NCI-H1417 (cell line): ENCODE measurements around the gene FOCAD.

Experiments
- DNase-seq, 3 experiments: peaks; one replicate each; lab custom pipeline; 2025; lab: John Stamatoyannopoulos, UW

The FOCAD gene

GRCh38 chr9:20729523-20729922 is 45.5 kb downstream of the FOCAD start:
- DNase-seq = no peak

- DNase-seq = no peak
Measured at GRCh38 chr9:20732118-20732517, 48.1 kb downstream of the FOCAD start.

- no peak for DNase-seq
Measured at GRCh38 chr9:20734275-20734674, 50.2 kb downstream of the FOCAD start.

GRCh38 chr9:20740304-20740703 is 56.2 kb downstream of the FOCAD start:
- no peak for DNase-seq

- no peak for DNase-seq
Measured at GRCh38 chr9:20740929-20741582, 57.0 kb downstream of the FOCAD start.

GRCh38 chr9:20742833-20743232 is 58.8 kb downstream of the FOCAD start:
- DNase-seq = peak; percentile 36 to 92 (median 86)

- peak in 1 of 3 experiments; percentile 23 for DNase-seq
Measured at GRCh38 chr9:20744036-20744630, 60.1 kb downstream of the FOCAD start.

- no peak for DNase-seq
Measured at GRCh38 chr9:20746967-20747366, 62.9 kb downstream of the FOCAD start.

GRCh38 chr9:20749496-20750198 is 65.6 kb downstream of the FOCAD start:
- DNase-seq = peak in 2 of 3 experiments; percentile 3 to 66

GRCh38 chr9:20753761-20754160 is 69.7 kb downstream of the FOCAD start:
- DNase-seq = no peak

GRCh38 chr9:20754556-20754955 is 70.5 kb downstream of the FOCAD start:
- no peak for DNase-seq

GRCh38 chr9:20760246-20760891 is 76.3 kb downstream of the FOCAD start:
- DNase-seq = no peak

- no peak for DNase-seq
Measured at GRCh38 chr9:20770947-20771346, 86.9 kb downstream of the FOCAD start.

GRCh38 chr9:20771729-20772128 is 87.7 kb downstream of the FOCAD start:
- DNase-seq = no peak

- no peak for DNase-seq
Measured at GRCh38 chr9:20775683-20776082, 91.6 kb downstream of the FOCAD start.

GRCh38 chr9:20781092-20781491 is 97.0 kb downstream of the FOCAD start:
- peak in 1 of 3 experiments; percentile 25 for DNase-seq

GRCh38 chr9:20782289-20782688 is 98.2 kb downstream of the FOCAD start:
- no peak for DNase-seq

GRCh38 chr9:20783057-20784038 is 99.3 kb downstream of the FOCAD start:
- DNase-seq = no peak

- no peak for DNase-seq
Measured at GRCh38 chr9:20784196-20784595, 100.1 kb downstream of the FOCAD start.

- no peak for DNase-seq
Measured at GRCh38 chr9:20786807-20787206, 102.7 kb downstream of the FOCAD start.
